ENCODE measurements around the gene GMCL1.
A peak's percentile ranks its signal among the peaks of the same experiment; 100 is the strongest.
"Not testable (repeated sequence)": the region's sequence is repeated elsewhere in the genome, so short reads cannot be mapped to it uniquely, and the experiment has no call there.

Gene GMCL1

GRCh38 chr2:69791045-69791444 is 38.4 kb upstream of the GMCL1 start:
- Histone ChIP-seq H3K27ac (ENCODE audit: low read depth, low read length, severe bottlenecking) (peak overlapping the region; percentile 99), H3K9me3 (ENCODE audit: control insufficient read depth, low read length) (no peaks in the 10 kb centered on the region), H3K4me1 (ENCODE audit: control insufficient read depth, insufficient read depth, low read length, poor library complexity, severe bottlenecking) (peaks cover 18% of the 10 kb centered on the region), H3K36me3 (ENCODE audit: control insufficient read depth, insufficient read depth, low read length) (no peaks in the 10 kb centered on the region), H3K4me3 (ENCODE audit: extremely low read depth, insufficient read depth, low read length, poor library complexity, severe bottlenecking) (no peak overlapping the region)

- no peaks in the 10 kb centered on the region for H3K9me3 ChIP-seq (ENCODE audit: control insufficient read depth, low read length)
- H3K27ac ChIP-seq (ENCODE audit: low read depth, low read length, severe bottlenecking): no peak overlapping the region
- H3K36me3 ChIP-seq (ENCODE audit: control insufficient read depth, insufficient read depth, low read length): no peaks in the 10 kb centered on the region
- H3K4me1 ChIP-seq (ENCODE audit: control insufficient read depth, insufficient read depth, low read length, poor library complexity, severe bottlenecking): peaks cover 21% of the 10 kb centered on the region
- 100% methylated on average over 1 of the region's 1 CpG for WGBS, 2 experiments (ENCODE audit: insufficient coverage in 2 of 2)
- no peak overlapping the region for H3K4me3 ChIP-seq (ENCODE audit: extremely low read depth, insufficient read depth, low read length, poor library complexity, severe bottlenecking)
Observed at GRCh38 chr2:69796174-69796573, 33.3 kb upstream of the GMCL1 start.

GRCh38 chr2:69797235-69797634 is 32.2 kb upstream of the GMCL1 start:
- Histone ChIP-seq H3K9me3 (ENCODE audit: control insufficient read depth, low read length) (no peaks in the 10 kb centered on the region), H3K4me1 (ENCODE audit: control insufficient read depth, insufficient read depth, low read length, poor library complexity, severe bottlenecking) (peaks cover 21% of the 10 kb centered on the region), H3K27ac (ENCODE audit: low read depth, low read length, severe bottlenecking) (peak overlapping the region; percentile 95), H3K36me3 (ENCODE audit: control insufficient read depth, insufficient read depth, low read length) (no peaks in the 10 kb centered on the region), H3K4me3 (ENCODE audit: extremely low read depth, insufficient read depth, low read length, poor library complexity, severe bottlenecking) (no peak overlapping the region)
- WGBS, 2 experiments (ENCODE audit: insufficient coverage in 2 of 2): 94 to 100% methylated on average over 2 of the region's 4 CpGs

DNA sequence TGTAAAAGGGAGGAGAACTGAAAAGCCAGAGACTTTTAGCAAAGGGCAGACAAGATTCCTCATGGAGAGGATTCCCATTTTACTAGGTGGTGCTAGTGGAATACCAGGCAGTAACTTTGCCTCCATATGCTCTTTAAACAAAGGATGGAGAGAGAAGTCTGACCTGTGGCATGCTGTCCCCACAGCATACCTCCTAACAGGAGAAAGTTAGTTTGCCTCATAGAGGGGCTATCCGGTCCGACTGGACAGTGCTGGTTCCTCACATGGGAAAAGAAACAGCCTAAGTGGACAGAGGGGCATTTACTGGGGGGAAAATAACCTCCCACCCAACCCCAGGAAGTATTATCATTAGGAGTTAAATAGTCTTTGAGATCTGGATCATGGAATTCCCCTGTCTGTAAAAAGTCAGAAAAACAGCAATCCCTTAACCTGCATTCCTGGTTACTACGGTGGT is 31.6 kb upstream of the GMCL1 start:
- Histone ChIP-seq H3K27ac (ENCODE audit: low read depth, low read length, severe bottlenecking) (peak overlapping the region; percentile 95), H3K9me3 (ENCODE audit: control insufficient read depth, low read length) (no peaks in the 10 kb centered on the region), H3K36me3 (ENCODE audit: control insufficient read depth, insufficient read depth, low read length) (no peaks in the 10 kb centered on the region), H3K4me3 (ENCODE audit: extremely low read depth, insufficient read depth, low read length, poor library complexity, severe bottlenecking) (no peak overlapping the region), H3K4me1 (ENCODE audit: control insufficient read depth, insufficient read depth, low read length, poor library complexity, severe bottlenecking) (peaks cover 21% of the 10 kb centered on the region)
- 60% methylated on average over 1 of the region's 3 CpGs; no CpG with 5 or more reads in 1 of the 2 experiments for WGBS, 2 experiments (ENCODE audit: insufficient coverage in 2 of 2)

GRCh38 chr2:69798290-69798908 is 31.1 kb upstream of the GMCL1 start:
- H3K27ac ChIP-seq (ENCODE audit: low read depth, low read length, severe bottlenecking): peak overlapping the region; percentile 95
- peaks cover 21% of the 10 kb centered on the region for H3K4me1 ChIP-seq (ENCODE audit: control insufficient read depth, insufficient read depth, low read length, poor library complexity, severe bottlenecking)
- no peaks in the 10 kb centered on the region for H3K36me3 ChIP-seq (ENCODE audit: control insufficient read depth, insufficient read depth, low read length)
- no peaks in the 10 kb centered on the region for H3K9me3 ChIP-seq (ENCODE audit: control insufficient read depth, low read length)
- WGBS, 2 experiments (ENCODE audit: insufficient coverage in 2 of 2): 56 to 81% methylated on average over 2 to 4 of the region's 7 CpGs
- peak overlapping the region; percentile 1 for H3K4me3 ChIP-seq (ENCODE audit: extremely low read depth, insufficient read depth, low read length, poor library complexity, severe bottlenecking)

GRCh38 chr2:69798909-69799526 is 30.4 kb upstream of the GMCL1 start:
- H3K9me3 ChIP-seq (ENCODE audit: control insufficient read depth, low read length): no peaks in the 10 kb centered on the region
- H3K36me3 ChIP-seq (ENCODE audit: control insufficient read depth, insufficient read depth, low read length): no peaks in the 10 kb centered on the region
- peaks cover 21% of the 10 kb centered on the region for H3K4me1 ChIP-seq (ENCODE audit: control insufficient read depth, insufficient read depth, low read length, poor library complexity, severe bottlenecking)
- 58 to 89% methylated on average over 1 to 2 of the region's 4 CpGs for whole genome bisulfite sequencing, 2 experiments (ENCODE audit: insufficient coverage in 2 of 2)
- H3K27ac ChIP-seq (ENCODE audit: low read depth, low read length, severe bottlenecking): peak overlapping the region; percentile 95
- H3K4me3 ChIP-seq (ENCODE audit: extremely low read depth, insufficient read depth, low read length, poor library complexity, severe bottlenecking): no peak overlapping the region

GRCh38 chr2:69801745-69802290 is 27.6 kb upstream of the GMCL1 start:
- Histone ChIP-seq H3K36me3 (ENCODE audit: control insufficient read depth, insufficient read depth, low read length) (no peaks in the 10 kb centered on the region), H3K4me3 (ENCODE audit: extremely low read depth, insufficient read depth, low read length, poor library complexity, severe bottlenecking) (no peak overlapping the region), H3K9me3 (ENCODE audit: control insufficient read depth, low read length) (no peaks in the 10 kb centered on the region), H3K4me1 (ENCODE audit: control insufficient read depth, insufficient read depth, low read length, poor library complexity, severe bottlenecking) (peaks cover 21% of the 10 kb centered on the region), H3K27ac (ENCODE audit: low read depth, low read length, severe bottlenecking) (no peak overlapping the region)
- 100% methylated on average over 1 of the region's 1 CpG for WGBS, 2 experiments (ENCODE audit: insufficient coverage in 2 of 2)

GRCh38 chr2:69802781-69803367 is 26.6 kb upstream of the GMCL1 start:
- not testable (repeated sequence) for H3K36me3 ChIP-seq (ENCODE audit: control insufficient read depth, insufficient read depth, low read length); H3K4me3 ChIP-seq (ENCODE audit: extremely low read depth, insufficient read depth, low read length, poor library complexity, severe bottlenecking); H3K27ac ChIP-seq (ENCODE audit: low read depth, low read length, severe bottlenecking); H3K9me3 ChIP-seq (ENCODE audit: control insufficient read depth, low read length)
- WGBS, 2 experiments (ENCODE audit: insufficient coverage in 2 of 2): 100% methylated on average over 2 of the region's 4 CpGs; no CpG with 5 or more reads in 1 of the 2 experiments
- H3K4me1 ChIP-seq (ENCODE audit: control insufficient read depth, insufficient read depth, low read length, poor library complexity, severe bottlenecking): peaks cover 16% of the 10 kb centered on the region

- WGBS, 2 experiments (ENCODE audit: insufficient coverage in 2 of 2): 95 to 97% methylated on average over 8 to 9 of the region's 11 CpGs
Observed at GRCh38 chr2:69804416-69804815, 25.0 kb upstream of the GMCL1 start.

GRCh38 chr2:69805887-69806286 is 23.6 kb upstream of the GMCL1 start:
- Histone ChIP-seq H3K4me3 (ENCODE audit: extremely low read depth, insufficient read depth, low read length, poor library complexity, severe bottlenecking) (no peak overlapping the region), H3K27ac (ENCODE audit: low read depth, low read length, severe bottlenecking) (no peak overlapping the region), H3K36me3 (ENCODE audit: control insufficient read depth, insufficient read depth, low read length) (no peaks in the 10 kb centered on the region), H3K9me3 (ENCODE audit: control insufficient read depth, low read length) (no peaks in the 10 kb centered on the region), H3K4me1 (ENCODE audit: control insufficient read depth, insufficient read depth, low read length, poor library complexity, severe bottlenecking) (no peaks in the 10 kb centered on the region)
- WGBS, 2 experiments (ENCODE audit: insufficient coverage in 2 of 2): no CpG with 5 or more reads among the region's 1 CpG

More at GRCh38 chr2:69804416-69804815, 25.0 kb upstream of the GMCL1 start:
- H3K27ac ChIP-seq (ENCODE audit: low read depth, low read length, severe bottlenecking): no peak overlapping the region
- H3K9me3 ChIP-seq (ENCODE audit: control insufficient read depth, low read length): no peaks in the 10 kb centered on the region
- H3K4me1 ChIP-seq (ENCODE audit: control insufficient read depth, insufficient read depth, low read length, poor library complexity, severe bottlenecking): peaks cover 3% of the 10 kb centered on the region
- no peak overlapping the region for H3K4me3 ChIP-seq (ENCODE audit: extremely low read depth, insufficient read depth, low read length, poor library complexity, severe bottlenecking)
- H3K36me3 ChIP-seq (ENCODE audit: control insufficient read depth, insufficient read depth, low read length): no peaks in the 10 kb centered on the region
